Neural progenitor cell (in vitro differentiated cells): ENCODE measurements around the gene VPS29. TPM values are rescaled to one million over a fixed set of nuclear protein-coding genes. Genes with fewer than 3 reads are reported as not detected.

Experiments
- DNase-seq: peaks from one replicate; pipeline ENCODE4 v3.0.0-alpha.2; 2016; ENCODE audit warnings: low spot score
- H2AFZ ChIP-seq: fragments of 200-600 bp; sonication (generic); replicated peaks from 2 replicates; pipeline ENCODE4 v1.6.1; 2016; ENCODE audit warnings: antibody characterized with exemption
- H3F3A ChIP-seq: fragments of 200-600 bp; sonication (generic); 2 replicates; pipeline ENCODE4 v1.6.1; 2016; ENCODE audit warnings: antibody characterized with exemption, low read depth
- H3K27ac ChIP-seq: fragments of 200-600 bp; sonication (generic); 2 replicates; pipeline ENCODE4 v1.5.1; 2016; ENCODE audit warnings: mild to moderate bottlenecking
- H3K27me3 ChIP-seq: fragments of 200-600 bp; sonication (generic); 2 replicates; pipeline ENCODE4 v1.6.1; 2016; ENCODE audit warnings: mild to moderate bottlenecking, moderate library complexity
- H3K36me3 ChIP-seq: fragments of 200-600 bp; sonication (generic); 2 replicates; pipeline ENCODE4 v1.5.1; 2016
- H3K4me1 ChIP-seq: fragments of 200-600 bp; sonication (generic); 2 replicates; pipeline ENCODE4 v1.6.1; 2016; ENCODE audit warnings: mixed run types
- H3K4me2 ChIP-seq: fragments of 200-600 bp; sonication (generic); 2 replicates; pipeline ENCODE4 v1.6.1; 2016
- H3K4me3 ChIP-seq: fragments of 200-600 bp; sonication (generic); 2 replicates; pipeline ENCODE4 v1.5.1; 2016
- H3K79me2 ChIP-seq: fragments of 200-600 bp; sonication (generic); 2 replicates; pipeline ENCODE4 v1.6.1; 2016; ENCODE audit warnings: low read depth
- H3K9ac ChIP-seq: fragments of 200-600 bp; sonication (generic); 2 replicates; pipeline ENCODE4 v1.6.1; 2016
- H3K9me3 ChIP-seq: fragments of 200-600 bp; sonication (generic); 2 replicates; pipeline ENCODE4 v1.5.1; 2016; ENCODE audit warnings: low read depth
- H4K20me1 ChIP-seq: fragments of 200-600 bp; sonication (generic); 2 replicates; pipeline ENCODE4 v1.6.1; 2016; ENCODE audit warnings: low read depth
- H3K27ac Mint-ChIP-seq: 3 replicates; pipeline ENCODE4 v1.8.0; 2021; ENCODE audit warnings: mixed read lengths
- H3K27me3 Mint-ChIP-seq: 2 replicates; pipeline ENCODE4 v1.8.0; 2022; ENCODE audit warnings: low read depth, mild to moderate bottlenecking, inconsistent platforms, moderate library complexity, mixed read lengths; ENCODE audit not compliant: insufficient read depth
- H3K36me3 Mint-ChIP-seq: 3 replicates; pipeline ENCODE4 v1.8.0; 2021; ENCODE audit warnings: mixed read lengths
- H3K4me1 Mint-ChIP-seq: 3 replicates; pipeline ENCODE4 v1.8.0; 2021; ENCODE audit warnings: mixed read lengths
- H3K4me3 Mint-ChIP-seq: 3 replicates; pipeline ENCODE4 v1.8.0; 2021; ENCODE audit warnings: mild to moderate bottlenecking, moderate library complexity, mixed read lengths
- H3K9me3 Mint-ChIP-seq: 3 replicates; pipeline ENCODE4 v1.8.0; 2020; ENCODE audit warnings: mixed read lengths
- EZH2 ChIP-seq: fragments of 200-600 bp; sonication (generic); IDR thresholded peaks from 2 replicates; pipeline ENCODE4 v1.6.1; 2017; ENCODE audit warnings: antibody characterized with exemption, mild to moderate bottlenecking, moderate library complexity
- EZH2phosphoT487 ChIP-seq: fragments of 200-600 bp; sonication (generic); IDR thresholded peaks from 2 replicates; pipeline ENCODE4 v1.6.1; 2017; ENCODE audit warnings: antibody characterized with exemption
- total RNA-seq: library from RNA; depleted of rRNA; stranded (reverse); fragments of >200 nt; gene quantifications from 2 replicates; pipeline ENCODE4 v1.2.3, GENCODE V29; 2015; ENCODE audit warnings: low replicate concordance
- TF ChIP-seq, protein P1 (sequence below): fragments of 200-600 bp; sonication (generic); IDR thresholded peaks from 2 replicates; pipeline ENCODE4 v1.5.1; 2017; ENCODE audit warnings: antibody characterized with exemption, mild to moderate bottlenecking

Gene VPS29
- total RNA-seq, 1 donor from 2014 or later, result 101 TPM

GRCh38 chr12:110516995-110517394 is 15.1 kb upstream of the VPS29 start:
- Mint-ChIP-seq H3K4me3 (no peak overlapping the region), H3K4me1 (no peaks in the 10 kb centered on the region), H3K27me3 (no peaks in the 10 kb centered on the region), H3K27ac (no peak overlapping the region), H3K36me3 (no peaks in the 10 kb centered on the region), H3K9me3 (no peaks in the 10 kb centered on the region)
- DNase-seq, result no peak
- Histone ChIP-seq H3K4me2 (no peak overlapping the region), H3K4me1 (no peaks in the 10 kb centered on the region), H3K79me2 (no peaks in the 10 kb centered on the region), H3F3A (no peaks in the 10 kb centered on the region), H3K27ac (no peak overlapping the region), H3K4me3 (no peak overlapping the region), H3K9me3 (no peaks in the 10 kb centered on the region), H3K27me3 (peaks cover 7% of the 10 kb centered on the region), H4K20me1 (no peaks in the 10 kb centered on the region), H3K9ac (no peak overlapping the region), H3K36me3 (no peaks in the 10 kb centered on the region), H2AFZ (no peak overlapping the region)
- TF ChIP-seq EZH2phosphoT487 (no peak), EZH2 (no peak)
- TF ChIP-seq, protein P1, sequence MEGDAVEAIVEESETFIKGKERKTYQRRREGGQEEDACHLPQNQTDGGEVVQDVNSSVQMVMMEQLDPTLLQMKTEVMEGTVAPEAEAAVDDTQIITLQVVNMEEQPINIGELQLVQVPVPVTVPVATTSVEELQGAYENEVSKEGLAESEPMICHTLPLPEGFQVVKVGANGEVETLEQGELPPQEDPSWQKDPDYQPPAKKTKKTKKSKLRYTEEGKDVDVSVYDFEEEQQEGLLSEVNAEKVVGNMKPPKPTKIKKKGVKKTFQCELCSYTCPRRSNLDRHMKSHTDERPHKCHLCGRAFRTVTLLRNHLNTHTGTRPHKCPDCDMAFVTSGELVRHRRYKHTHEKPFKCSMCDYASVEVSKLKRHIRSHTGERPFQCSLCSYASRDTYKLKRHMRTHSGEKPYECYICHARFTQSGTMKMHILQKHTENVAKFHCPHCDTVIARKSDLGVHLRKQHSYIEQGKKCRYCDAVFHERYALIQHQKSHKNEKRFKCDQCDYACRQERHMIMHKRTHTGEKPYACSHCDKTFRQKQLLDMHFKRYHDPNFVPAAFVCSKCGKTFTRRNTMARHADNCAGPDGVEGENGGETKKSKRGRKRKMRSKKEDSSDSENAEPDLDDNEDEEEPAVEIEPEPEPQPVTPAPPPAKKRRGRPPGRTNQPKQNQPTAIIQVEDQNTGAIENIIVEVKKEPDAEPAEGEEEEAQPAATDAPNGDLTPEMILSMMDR, result no peak

GRCh38 chr12:110514363-110514762 is 12.5 kb upstream of the VPS29 start:
- no peak overlapping the region for H3K27ac Mint-ChIP-seq
- no peak overlapping the region for H3K4me3 ChIP-seq
- no peaks in the 10 kb centered on the region for H3K9me3 ChIP-seq
- no peaks in the 10 kb centered on the region for H3K79me2 ChIP-seq
- H3K4me1 Mint-ChIP-seq, result no peaks in the 10 kb centered on the region
- H3K4me3 Mint-ChIP-seq, result no peak overlapping the region
- TF ChIP-seq, protein P1, result no peak
- TF ChIP-seq EZH2phosphoT487, result no peak
- TF ChIP-seq EZH2, result no peak
- no peak overlapping the region for H2AFZ ChIP-seq
- no peaks in the 10 kb centered on the region for H3K36me3 ChIP-seq
- no peaks in the 10 kb centered on the region for H3K9me3 Mint-ChIP-seq
- no peak overlapping the region for H3K27ac ChIP-seq
- no peaks in the 10 kb centered on the region for H4K20me1 ChIP-seq
- H3K27me3 ChIP-seq, result peaks cover 7% of the 10 kb centered on the region
- H3K4me2 ChIP-seq, result no peak overlapping the region
- no peaks in the 10 kb centered on the region for H3F3A ChIP-seq
- no peaks in the 10 kb centered on the region for H3K4me1 ChIP-seq
- no peak for DNase-seq
- no peaks in the 10 kb centered on the region for H3K27me3 Mint-ChIP-seq
- no peak overlapping the region for H3K9ac ChIP-seq
- no peaks in the 10 kb centered on the region for H3K36me3 Mint-ChIP-seq

DNA sequence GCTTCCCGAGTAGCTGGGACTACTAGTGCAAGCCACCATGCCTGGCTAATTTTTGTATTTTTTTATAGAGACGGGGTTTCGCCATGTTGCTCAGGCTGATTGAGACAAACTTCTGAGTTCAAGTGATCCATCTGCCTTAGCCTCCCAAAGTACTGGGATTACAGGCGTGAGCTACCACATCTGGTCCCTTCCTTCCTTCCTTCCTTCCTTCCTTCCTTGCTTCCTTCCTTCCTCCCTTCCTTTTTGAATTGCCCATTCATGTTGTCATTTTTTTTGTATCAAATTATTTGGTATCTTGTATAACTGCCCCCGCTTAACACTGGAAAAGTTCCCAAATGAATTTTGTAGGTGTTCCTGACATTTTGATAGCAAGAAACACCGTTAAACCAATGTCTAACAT is 11.9 kb upstream of the VPS29 start:
- Histone ChIP-seq H3K79me2 (no peaks in the 10 kb centered on the region), H3K4me2 (no peak overlapping the region), H2AFZ (no peak overlapping the region), H3K27me3 (peaks cover 7% of the 10 kb centered on the region), H3K9me3 (no peaks in the 10 kb centered on the region), H3K9ac (no peak overlapping the region), H3K27ac (no peak overlapping the region), H3K4me3 (no peak overlapping the region), H3K36me3 (no peaks in the 10 kb centered on the region), H3F3A (no peaks in the 10 kb centered on the region), H4K20me1 (no peaks in the 10 kb centered on the region), H3K4me1 (no peaks in the 10 kb centered on the region)
- DNase-seq, result no peak
- H3K36me3 Mint-ChIP-seq, result no peaks in the 10 kb centered on the region
- H3K4me1 Mint-ChIP-seq, result no peaks in the 10 kb centered on the region
- no peak overlapping the region for H3K27ac Mint-ChIP-seq
- H3K9me3 Mint-ChIP-seq, result no peaks in the 10 kb centered on the region
- TF ChIP-seq EZH2phosphoT487 (no peak), EZH2 (no peak)
- TF ChIP-seq, protein P1, result no peak
- no peaks in the 10 kb centered on the region for H3K27me3 Mint-ChIP-seq
- H3K4me3 Mint-ChIP-seq, result no peak overlapping the region
